Bronchial epithelial cell (primary cell): ENCODE measurements around the gene CX3CL1. TPM values are rescaled to one million over a fixed set of nuclear protein-coding genes. Genes with fewer than 3 reads are reported as not detected.
"Not testable (repeated sequence)": the region's sequence is repeated elsewhere in the genome, so short reads cannot be mapped to it uniquely, and the experiment has no call there.

Source experiments
- DNase-seq: peaks from one replicate; pipeline ENCODE4 v3.0.0-alpha.2; 2010; ENCODE audit warnings: low read depth
- FAIRE-seq: peaks from 2 replicates; lab custom pipeline; 2011; peaks lifted over from hg19 to GRCh38; lab: Jason Lieb, UNC
- H3K27me3 ChIP-seq: 2 replicates; pipeline ENCODE4 v1.5.1; 2011; ENCODE audit warnings: low read length; ENCODE audit not compliant: control insufficient read depth, insufficient read depth
- H3K36me3 ChIP-seq: 2 replicates; pipeline ENCODE4 v1.5.1; 2011; ENCODE audit warnings: low read length; ENCODE audit not compliant: control insufficient read depth, insufficient read depth
- H3K4me3 ChIP-seq: 2 replicates; pipeline ENCODE4 v1.5.1; 2011; ENCODE audit warnings: mild to moderate bottlenecking, low read depth, low read length, control low read depth
- total RNA-seq: library from RNA; depleted of rRNA; stranded (reverse); fragments of >200 nt; gene quantifications from 2 replicates; pipeline ENCODE4 v1.2.1, GENCODE V29; 2014
- TF ChIP-seq, protein P1 (sequence below): IDR thresholded peaks from 2 replicates; pipeline ENCODE4 v1.5.1; 2011; ENCODE audit warnings: mild to moderate bottlenecking, moderate library complexity, low read length, control low read depth, inconsistent platforms; ENCODE audit not compliant: insufficient read depth, severe bottlenecking

Gene CX3CL1
- total RNA-seq, 1 donor from 2014 or later = not detected

DNA sequence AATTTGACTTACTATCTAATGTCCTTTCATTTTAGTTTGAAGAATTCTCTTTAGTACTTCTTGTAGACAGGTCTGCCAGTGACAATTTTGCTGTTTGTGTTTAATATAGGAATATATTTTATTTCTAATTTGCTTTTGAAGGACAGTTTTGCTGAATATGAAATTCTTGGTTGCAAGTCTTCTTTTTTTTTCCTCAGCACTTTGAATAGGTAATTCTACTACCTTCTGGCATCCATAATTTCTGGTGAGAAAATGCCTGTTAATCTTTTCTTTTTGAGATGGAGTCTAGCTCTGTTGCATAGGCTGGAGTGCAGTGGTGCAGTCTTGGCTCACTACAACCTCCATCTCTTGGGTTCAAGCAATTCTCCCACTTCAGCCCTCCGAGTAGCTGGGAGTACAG lies 38.9 kb upstream of the CX3CL1 start:
- Histone ChIP-seq H3K36me3 (no peaks in the 10 kb centered on the region), H3K27me3 (no peaks in the 10 kb centered on the region), H3K4me3 (no peak overlapping the region)
- DNase-seq (no peak), FAIRE-seq (no peak)
- TF ChIP-seq, protein P1, sequence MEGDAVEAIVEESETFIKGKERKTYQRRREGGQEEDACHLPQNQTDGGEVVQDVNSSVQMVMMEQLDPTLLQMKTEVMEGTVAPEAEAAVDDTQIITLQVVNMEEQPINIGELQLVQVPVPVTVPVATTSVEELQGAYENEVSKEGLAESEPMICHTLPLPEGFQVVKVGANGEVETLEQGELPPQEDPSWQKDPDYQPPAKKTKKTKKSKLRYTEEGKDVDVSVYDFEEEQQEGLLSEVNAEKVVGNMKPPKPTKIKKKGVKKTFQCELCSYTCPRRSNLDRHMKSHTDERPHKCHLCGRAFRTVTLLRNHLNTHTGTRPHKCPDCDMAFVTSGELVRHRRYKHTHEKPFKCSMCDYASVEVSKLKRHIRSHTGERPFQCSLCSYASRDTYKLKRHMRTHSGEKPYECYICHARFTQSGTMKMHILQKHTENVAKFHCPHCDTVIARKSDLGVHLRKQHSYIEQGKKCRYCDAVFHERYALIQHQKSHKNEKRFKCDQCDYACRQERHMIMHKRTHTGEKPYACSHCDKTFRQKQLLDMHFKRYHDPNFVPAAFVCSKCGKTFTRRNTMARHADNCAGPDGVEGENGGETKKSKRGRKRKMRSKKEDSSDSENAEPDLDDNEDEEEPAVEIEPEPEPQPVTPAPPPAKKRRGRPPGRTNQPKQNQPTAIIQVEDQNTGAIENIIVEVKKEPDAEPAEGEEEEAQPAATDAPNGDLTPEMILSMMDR = no peak

DNA sequence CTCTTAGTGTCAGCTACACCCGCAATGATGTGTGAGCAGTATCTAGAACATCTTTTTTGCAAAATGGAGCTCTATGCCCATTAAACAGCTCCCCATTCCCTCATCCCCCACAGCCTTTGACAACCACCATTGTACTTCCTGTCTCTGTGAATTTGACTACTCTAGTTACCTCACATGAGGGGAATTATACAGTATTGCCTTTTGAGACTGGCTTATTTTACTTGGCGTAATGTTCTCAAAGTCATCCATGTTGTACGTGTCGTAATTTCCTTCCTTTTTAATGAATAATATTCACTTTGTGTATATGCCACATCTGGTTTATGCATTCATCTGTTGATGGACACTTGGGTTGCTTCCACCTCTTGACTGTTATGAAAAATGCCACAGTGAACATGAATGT lies 36.9 kb upstream of the CX3CL1 start:
- DNase-seq (no peak), FAIRE-seq (no peak)
- H3K27me3 ChIP-seq = no peaks in the 10 kb centered on the region
- no peak overlapping the region for H3K4me3 ChIP-seq
- TF ChIP-seq, protein P1 = no peak
- no peaks in the 10 kb centered on the region for H3K36me3 ChIP-seq

GRCh38 chr16:57341062-57341440 lies 31.2 kb upstream of the CX3CL1 start:
- Histone ChIP-seq H3K36me3 (no peaks in the 10 kb centered on the region), H3K4me3 (no peak overlapping the region), H3K27me3 (no peaks in the 10 kb centered on the region)
- TF ChIP-seq, protein P1 = no peak
- FAIRE-seq = no peak
- no peak for DNase-seq

DNA sequence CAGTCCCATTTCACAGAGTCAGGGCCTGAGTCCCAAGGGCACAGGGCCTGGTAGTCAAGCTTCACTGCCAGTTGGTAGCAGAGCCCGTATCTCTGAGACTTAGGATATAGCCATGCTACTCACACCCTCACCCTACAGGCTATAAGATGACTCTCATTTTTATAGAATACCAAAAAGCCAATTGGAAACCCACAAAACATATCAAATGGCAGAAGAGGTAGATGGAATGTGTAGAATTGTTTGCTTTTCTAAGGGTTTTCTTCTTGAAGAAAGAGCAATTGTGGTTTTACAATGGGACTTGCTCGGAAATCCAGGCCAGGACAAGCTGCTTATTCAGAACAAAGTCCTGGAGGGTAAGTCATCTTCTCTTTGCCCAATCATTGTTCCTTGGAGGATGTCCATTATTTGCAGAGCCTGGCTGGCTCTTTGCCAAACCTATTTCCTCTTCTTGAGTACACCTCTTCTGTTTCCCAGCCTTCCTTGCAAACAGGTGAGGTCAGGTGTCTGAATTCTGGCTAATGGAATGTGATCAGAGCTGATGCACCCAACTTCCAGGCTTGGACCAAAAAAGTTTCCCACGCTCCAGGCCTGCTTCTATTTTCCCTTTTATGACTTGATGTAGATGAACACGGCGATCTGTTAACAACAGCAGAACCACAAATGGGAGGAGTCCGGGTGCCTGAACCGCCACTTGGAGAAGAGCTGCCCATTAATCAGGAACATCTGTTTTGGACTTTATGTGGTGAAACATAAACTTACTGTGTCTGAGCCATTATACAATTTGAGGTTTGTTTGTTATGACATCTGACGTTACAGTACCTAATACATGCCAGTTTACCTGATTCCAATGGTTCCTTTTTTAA lies 30.6 kb upstream of the CX3CL1 start:
- DNase-seq = peak; percentile 100
- TF ChIP-seq, protein P1 = no peak
- no peak overlapping the region for H3K4me3 ChIP-seq

GRCh38 chr16:57342606-57343005 lies 29.7 kb upstream of the CX3CL1 start:
- not testable (repeated sequence) for DNase-seq, H3K4me3 ChIP-seq, H3K36me3 ChIP-seq, H3K27me3 ChIP-seq, FAIRE-seq

More for the DNA sequence above, 30.6 kb upstream of the CX3CL1 start:
- no peaks in the 10 kb centered on the region for H3K36me3 ChIP-seq
- H3K27me3 ChIP-seq = no peaks in the 10 kb centered on the region
- FAIRE-seq = peak; percentile 100

GRCh38 chr16:57343221-57343620 lies 29.1 kb upstream of the CX3CL1 start:
- no peak overlapping the region for H3K4me3 ChIP-seq
- H3K36me3 ChIP-seq = no peaks in the 10 kb centered on the region
- TF ChIP-seq, protein P1 = no peak
- no peaks in the 10 kb centered on the region for H3K27me3 ChIP-seq
- DNase-seq = no peak
- FAIRE-seq = no peak

GRCh38 chr16:57344094-57344493 lies 28.2 kb upstream of the CX3CL1 start:
- H3K36me3 ChIP-seq, H3K27me3 ChIP-seq, FAIRE-seq, DNase-seq, H3K4me3 ChIP-seq: not testable (repeated sequence)
